ENCODE measurements around the gene RYR2.

Gene RYR2

GRCh38 chr1:237861944-237862343 lies 820.0 kb downstream of the RYR2 start:
- no peak for DNase-seq (ENCODE audit: low spot score)
- Histone ChIP-seq H3K4me3 (no peak overlapping the region), H3K27ac (no peak overlapping the region)
- no peak for TF ChIP-seq CTCF (IDR thresholded peaks at IDR 0.05)

- H3K27ac ChIP-seq, result no peak overlapping the region
- no peak overlapping the region for H3K4me3 ChIP-seq
- no peak for DNase-seq (ENCODE audit: low spot score)
- no peak for TF ChIP-seq CTCF (IDR thresholded peaks at IDR 0.05)
Measured at GRCh38 chr1:237863234-237863633, 821.2 kb downstream of the RYR2 start.

- DNase-seq (ENCODE audit: low spot score), result no peak
- TF ChIP-seq CTCF (IDR thresholded peaks at IDR 0.05), result peak; percentile 63
- no peak overlapping the region for H3K27ac ChIP-seq
- H3K4me3 ChIP-seq, result peak overlapping the region; percentile 44
Measured at GRCh38 chr1:237864338-237865244, 822.6 kb downstream of the RYR2 start.

- TF ChIP-seq CTCF (IDR thresholded peaks at IDR 0.05), result no peak
- no peak for DNase-seq (ENCODE audit: low spot score)
- Histone ChIP-seq H3K4me3 (no peak overlapping the region), H3K27ac (no peak overlapping the region)
Measured at GRCh38 chr1:237867380-237867888, 825.5 kb downstream of the RYR2 start.

GRCh38 chr1:237868817-237869600 lies 827.0 kb downstream of the RYR2 start:
- no peak overlapping the region for H3K4me3 ChIP-seq
- no peak overlapping the region for H3K27ac ChIP-seq
- DNase-seq (ENCODE audit: low spot score), result no peak
- no peak for TF ChIP-seq CTCF (IDR thresholded peaks at IDR 0.05)

GRCh38 chr1:237873487-237874211 lies 831.7 kb downstream of the RYR2 start:
- H3K4me3 ChIP-seq, result no peak overlapping the region
- H3K27ac ChIP-seq, result no peak overlapping the region
- no peak for DNase-seq (ENCODE audit: low spot score)
- TF ChIP-seq CTCF (IDR thresholded peaks at IDR 0.05), result no peak
